Measurements from ENCODE around the gene CD99L2.

- TF ChIP-seq, protein P1, sequence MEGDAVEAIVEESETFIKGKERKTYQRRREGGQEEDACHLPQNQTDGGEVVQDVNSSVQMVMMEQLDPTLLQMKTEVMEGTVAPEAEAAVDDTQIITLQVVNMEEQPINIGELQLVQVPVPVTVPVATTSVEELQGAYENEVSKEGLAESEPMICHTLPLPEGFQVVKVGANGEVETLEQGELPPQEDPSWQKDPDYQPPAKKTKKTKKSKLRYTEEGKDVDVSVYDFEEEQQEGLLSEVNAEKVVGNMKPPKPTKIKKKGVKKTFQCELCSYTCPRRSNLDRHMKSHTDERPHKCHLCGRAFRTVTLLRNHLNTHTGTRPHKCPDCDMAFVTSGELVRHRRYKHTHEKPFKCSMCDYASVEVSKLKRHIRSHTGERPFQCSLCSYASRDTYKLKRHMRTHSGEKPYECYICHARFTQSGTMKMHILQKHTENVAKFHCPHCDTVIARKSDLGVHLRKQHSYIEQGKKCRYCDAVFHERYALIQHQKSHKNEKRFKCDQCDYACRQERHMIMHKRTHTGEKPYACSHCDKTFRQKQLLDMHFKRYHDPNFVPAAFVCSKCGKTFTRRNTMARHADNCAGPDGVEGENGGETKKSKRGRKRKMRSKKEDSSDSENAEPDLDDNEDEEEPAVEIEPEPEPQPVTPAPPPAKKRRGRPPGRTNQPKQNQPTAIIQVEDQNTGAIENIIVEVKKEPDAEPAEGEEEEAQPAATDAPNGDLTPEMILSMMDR (IDR thresholded peaks at IDR 0.05; ENCODE audit: low read depth, low read length, poor library complexity, severe bottlenecking): no peak
- no peak for TF ChIP-seq EZH2phosphoT487 (IDR thresholded peaks at IDR 0.05; ENCODE audit: borderline replicate concordance, low read length)
These were observed 125.4 kb downstream of the CD99L2 start for GRCh38 chrX:150773117-150773516.
